Naive thymus-derived CD4-positive, alpha-beta T cell (primary cell): ENCODE measurements around the gene PHF8. TPM values are rescaled to one million over a fixed set of nuclear protein-coding genes. Genes with fewer than 3 reads are reported as not detected.
A peak's percentile ranks its signal among the peaks of the same experiment; 100 is the strongest.

Source experiments
- ATAC-seq: fragments of 150-1000 bp; cut with Tn5 transposase; 2 replicates; pipeline ENCODE4 v1.10.0; 2021; ENCODE audit warnings: mild to moderate bottlenecking, moderate library complexity
- CTCF ChIA-PET: fragments of 350-600 bp; sonication (Branson Sonifier 250); formaldehyde crosslinking; loops from one replicate; lab custom pipeline; 2021; ENCODE audit warnings: antibody characterized with exemption; lab: Charles Lee
- POLR2A ChIA-PET: fragments of 350-600 bp; sonication (Branson Sonifier 250); formaldehyde crosslinking; loops from one replicate; lab custom pipeline; 2021; ENCODE audit warnings: antibody characterized with exemption, inconsistent platforms; lab: Charles Lee
- DNase-seq, 9 donors: peaks; one replicate each; pipeline versions ENCODE4 v3.0.0 to v3.0.0-alpha.2; 2020 to 2022; ENCODE audit warnings: mixed read lengths in 1 of 9
- H3K27ac ChIP-seq: one replicate; pipeline ENCODE4 v1.7.0; 2013; ENCODE audit warnings: mild to moderate bottlenecking, low read depth, low read length, moderate library complexity
- H3K27me3 ChIP-seq, 2 donors: one replicate each; pipeline ENCODE4 v1.7.0; 2013; ENCODE audit warnings: low read length in 2 of 2, mild to moderate bottlenecking in 2 of 2, moderate library complexity in 2 of 2; ENCODE audit not compliant: control insufficient read depth in 2 of 2, insufficient read depth in 2 of 2
- H3K36me3 ChIP-seq, 3 experiments: 1 replicate in 2 of 3; 2 replicates in 1 of 3; pipeline ENCODE4 v1.7.0; 2013; ENCODE audit warnings: low read length in 3 of 3, mild to moderate bottlenecking in 3 of 3, moderate library complexity in 1 of 3; ENCODE audit not compliant: insufficient read depth in 3 of 3, control insufficient read depth in 2 of 3
- H3K4me1 ChIP-seq, 2 donors: one replicate each; pipeline ENCODE4 v1.7.0; 2013; ENCODE audit warnings: low read length in 2 of 2, mild to moderate bottlenecking in 2 of 2, moderate library complexity in 1 of 2; ENCODE audit not compliant: control insufficient read depth in 2 of 2, insufficient read depth in 2 of 2
- H3K4me3 ChIP-seq: 2 replicates; pipeline ENCODE4 v1.7.0; 2013; ENCODE audit warnings: mild to moderate bottlenecking, low read length
- H3K9me3 ChIP-seq, 3 experiments: 1 replicate in 2 of 3; 2 replicates in 1 of 3; pipeline ENCODE4 v1.7.0; 2013; ENCODE audit warnings: low read length in 3 of 3; ENCODE audit not compliant: control insufficient read depth in 2 of 3
- H3K27ac Mint-ChIP-seq, 9 donors: one replicate each; pipeline ENCODE4 v1.8.0; 2020 to 2022; ENCODE audit warnings: mixed read lengths in 9 of 9, mild to moderate bottlenecking in 8 of 9, moderate library complexity in 5 of 9, inconsistent platforms in 2 of 9
- H3K27me3 Mint-ChIP-seq, 5 donors: one replicate each; pipeline ENCODE4 v1.8.0; 2021 to 2022; ENCODE audit warnings: mixed read lengths in 5 of 5, mild to moderate bottlenecking in 1 of 5
- H3K36me3 Mint-ChIP-seq, 5 donors: one replicate each; pipeline ENCODE4 v1.8.0; 2020 to 2022; ENCODE audit warnings: mixed read lengths in 5 of 5, mild to moderate bottlenecking in 3 of 5, inconsistent platforms in 1 of 5
- H3K4me1 Mint-ChIP-seq, 7 donors: one replicate each; pipeline ENCODE4 v1.8.0; 2020 to 2022; ENCODE audit warnings: mixed read lengths in 7 of 7, mild to moderate bottlenecking in 3 of 7, inconsistent platforms in 1 of 7
- H3K4me3 Mint-ChIP-seq, 10 donors: one replicate each; pipeline ENCODE4 v1.8.0; 2020 to 2022; ENCODE audit warnings: mild to moderate bottlenecking in 10 of 10, mixed read lengths in 10 of 10, moderate library complexity in 6 of 10, inconsistent platforms in 2 of 10
- H3K9me3 Mint-ChIP-seq, 11 donors: one replicate each; pipeline ENCODE4 v1.8.0; 2020 to 2022; ENCODE audit warnings: mixed read lengths in 11 of 11, mild to moderate bottlenecking in 4 of 11, inconsistent platforms in 1 of 11, moderate library complexity in 1 of 11
- intact Hi-C, 2 donors: fragments of 100-400 bp; cut with micrococcal nuclease; formaldehyde crosslinking; loops; one replicate each; pipeline ENCODE4 v1.15.1; 2023
- polyA plus RNA-seq, 2 donors: library from polyadenylated mRNA; unstranded; fragments of 300-500 nt; fragmentation: Illumina TruSeq; gene quantifications; one replicate each; pipeline ENCODE4 v1.2.3, GENCODE V29; 2021
- total RNA-seq, 6 experiments: library from RNA in 5 of 6; stranded (reverse) in 5 of 6; gene quantifications; 1 replicate in 5 of 6; 2 replicates in 1 of 6; pipeline ENCODE4 v1.2.3 and lab custom pipeline; 2021 to 2026

The PHF8 gene
- total and polyA plus RNA-seq, 7 experiments from 2014 or later: 11.7 to 80.2 (median 52.3) TPM

- Histone ChIP-seq H3K27me3 (no peaks in the 10 kb centered on the region), H3K4me3 (no peak overlapping the region), H3K9me3 (no peaks in the 10 kb centered on the region), H3K27ac (no peak overlapping the region), H3K36me3 (no peaks in the 10 kb centered on the region), H3K4me1 (no peaks in the 10 kb centered on the region)
- ATAC-seq (no peak), DNase-seq (no peak)
- peaks cover 4 to 22% (median 18%) of the 10 kb centered on the region in 5 donors for H3K36me3 Mint-ChIP-seq
- intact Hi-C loops: no loop called here
- H3K27me3 Mint-ChIP-seq: no peaks in the 10 kb centered on the region
- no peaks in the 10 kb centered on the region for H3K4me1 Mint-ChIP-seq
- H3K27ac Mint-ChIP-seq: no peak overlapping the region
- H3K4me3 Mint-ChIP-seq: no peak overlapping the region
- ChIA-PET CTCF (no interaction called here), POLR2A (no interaction called here)
- no peaks in the 10 kb centered on the region for H3K9me3 Mint-ChIP-seq
These were observed 94.0 kb downstream of the PHF8 start for GRCh38 chrX:53950130-53950733.

DNA sequence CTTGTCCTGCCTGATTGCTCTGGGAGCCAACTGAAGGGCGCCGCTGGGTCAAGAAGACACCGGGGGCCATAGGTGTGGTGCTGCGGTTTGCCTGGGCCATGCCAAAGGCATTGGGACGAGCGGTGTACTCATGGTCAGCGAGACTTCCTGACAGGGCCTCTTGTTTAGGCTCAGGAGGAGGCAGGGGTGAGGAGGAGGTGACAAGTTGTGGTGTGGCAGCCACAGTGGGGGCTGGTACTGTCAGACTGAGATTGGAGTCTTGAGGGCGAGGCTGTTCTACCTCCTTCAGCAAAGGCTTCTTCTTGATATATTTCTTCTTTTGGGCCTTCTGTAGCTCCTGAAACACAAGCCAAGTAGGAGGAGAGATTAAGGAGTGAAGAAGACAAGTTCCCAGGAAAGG, 104.1 kb downstream of the PHF8 start:
- Histone ChIP-seq H3K4me1 (peaks cover 0 to 6% of the 10 kb centered on the region in 2 donors), H3K27me3 (no peaks in the 10 kb centered on the region), H3K9me3 (no peaks in the 10 kb centered on the region), H3K27ac (no peak overlapping the region), H3K36me3 (peaks cover 0 to 36% (median 3%) of the 10 kb centered on the region in 3 experiments), H3K4me3 (no peak overlapping the region)
- H3K27ac Mint-ChIP-seq: peak overlapping the region in 1 of 9 donors; percentile 40
- no peak for ATAC-seq
- peaks cover 12 to 34% (median 20%) of the 10 kb centered on the region in 7 donors for H3K4me1 Mint-ChIP-seq
- no peak for DNase-seq
- H3K36me3 Mint-ChIP-seq: peaks cover 4 to 40% (median 23%) of the 10 kb centered on the region in 5 donors
- ChIA-PET POLR2A (interaction anchor here (0.6 kb wide), 1 partner anchor 14 kb away, joined by 3 read pairs; no protein-coding TSS in a partner anchor), CTCF (interaction anchor here (0.5 kb wide), 1 partner anchor 36 kb away, joined by 3 read pairs; no protein-coding TSS in a partner anchor)
- no peak overlapping the region for H3K4me3 Mint-ChIP-seq
- intact Hi-C loops: no loop called here
- H3K27me3 Mint-ChIP-seq: no peaks in the 10 kb centered on the region
- H3K9me3 Mint-ChIP-seq: no peaks in the 10 kb centered on the region

GRCh38 chrX:53939127-53939526, 105.1 kb downstream of the PHF8 start:
- Mint-ChIP-seq H3K27ac (peak overlapping the region in 3 of 9 donors; percentile 14 to 75 (median 58)), H3K4me3 (no peak overlapping the region), H3K4me1 (peaks cover 12 to 42% (median 21%) of the 10 kb centered on the region in 7 donors), H3K9me3 (no peaks in the 10 kb centered on the region), H3K36me3 (peaks cover 4 to 43% (median 23%) of the 10 kb centered on the region in 5 donors), H3K27me3 (no peaks in the 10 kb centered on the region)
- POLR2A ChIA-PET: no interaction called here
- no peaks in the 10 kb centered on the region for H3K27me3 ChIP-seq
- CTCF ChIA-PET: no interaction called here
- H3K9me3 ChIP-seq: no peaks in the 10 kb centered on the region
- H3K4me3 ChIP-seq: no peak overlapping the region
- H3K27ac ChIP-seq: no peak overlapping the region
- H3K36me3 ChIP-seq: peaks cover 0 to 35% (median 3%) of the 10 kb centered on the region in 3 experiments
- ATAC-seq (peak; percentile 29), DNase-seq (no peak)
- H3K4me1 ChIP-seq: peaks cover 0 to 8% of the 10 kb centered on the region in 2 donors
- intact Hi-C loops: no loop called here

- DNase-seq: no peak
- Histone ChIP-seq H3K9me3 (no peaks in the 10 kb centered on the region), H3K36me3 (no peaks in the 10 kb centered on the region), H3K4me3 (no peak overlapping the region), H3K27ac (no peak overlapping the region), H3K27me3 (no peaks in the 10 kb centered on the region), H3K4me1 (peaks cover 0 to 7% of the 10 kb centered on the region in 2 donors)
- H3K36me3 Mint-ChIP-seq: peaks cover 0 to 5% (median 0%) of the 10 kb centered on the region in 5 donors
- peaks cover 2 to 14% (median 9%) of the 10 kb centered on the region in 7 donors for H3K4me1 Mint-ChIP-seq
- H3K27me3 Mint-ChIP-seq: no peaks in the 10 kb centered on the region
- intact Hi-C loops: no loop called here
- H3K4me3 Mint-ChIP-seq: no peak overlapping the region
- ChIA-PET CTCF (no interaction called here), POLR2A (no interaction called here)
- ATAC-seq: no peak
- H3K27ac Mint-ChIP-seq: peak overlapping the region in 1 of 9 donors; percentile 5
- H3K9me3 Mint-ChIP-seq: peaks cover 0 to 1% (median 0%) of the 10 kb centered on the region in 11 donors
These were observed 113.5 kb downstream of the PHF8 start for GRCh38 chrX:53930515-53931380.

DNA sequence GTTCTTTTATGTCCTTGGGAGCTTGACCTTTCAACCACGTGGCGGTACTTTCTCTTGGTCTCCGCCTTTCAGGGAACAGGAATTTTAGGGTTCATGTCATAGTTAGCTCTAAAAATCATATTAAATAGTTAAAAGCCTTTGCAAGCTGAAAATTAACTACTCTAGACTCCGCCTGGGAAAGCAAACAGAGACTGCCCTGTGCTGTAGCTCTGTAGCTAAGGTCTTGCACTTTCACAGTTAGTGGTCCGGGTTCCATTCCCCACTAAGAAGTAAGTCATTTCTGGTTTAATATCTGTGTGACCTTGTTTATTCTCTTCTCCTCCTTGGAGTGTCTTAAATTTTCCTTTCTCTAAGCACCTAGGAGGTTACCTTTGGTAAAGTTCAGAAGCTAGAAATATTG, 118.2 kb downstream of the PHF8 start:
- Mint-ChIP-seq H3K4me3 (no peak overlapping the region), H3K27ac (no peak overlapping the region), H3K4me1 (peaks cover 0 to 2% (median 0%) of the 10 kb centered on the region in 7 donors), H3K27me3 (no peaks in the 10 kb centered on the region), H3K9me3 (peaks cover 0 to 1% (median 0%) of the 10 kb centered on the region in 11 donors), H3K36me3 (no peaks in the 10 kb centered on the region)
- intact Hi-C loops: no loop called here
- DNase-seq (no peak), ATAC-seq (no peak)
- Histone ChIP-seq H3K9me3 (no peaks in the 10 kb centered on the region), H3K27me3 (no peaks in the 10 kb centered on the region), H3K36me3 (no peaks in the 10 kb centered on the region), H3K4me1 (no peaks in the 10 kb centered on the region), H3K4me3 (no peak overlapping the region), H3K27ac (no peak overlapping the region)
- ChIA-PET POLR2A (interaction anchor here (0.6 kb wide), 1 partner anchor 14 kb away, joined by 3 read pairs; no protein-coding TSS in a partner anchor), CTCF (no interaction called here)

DNA sequence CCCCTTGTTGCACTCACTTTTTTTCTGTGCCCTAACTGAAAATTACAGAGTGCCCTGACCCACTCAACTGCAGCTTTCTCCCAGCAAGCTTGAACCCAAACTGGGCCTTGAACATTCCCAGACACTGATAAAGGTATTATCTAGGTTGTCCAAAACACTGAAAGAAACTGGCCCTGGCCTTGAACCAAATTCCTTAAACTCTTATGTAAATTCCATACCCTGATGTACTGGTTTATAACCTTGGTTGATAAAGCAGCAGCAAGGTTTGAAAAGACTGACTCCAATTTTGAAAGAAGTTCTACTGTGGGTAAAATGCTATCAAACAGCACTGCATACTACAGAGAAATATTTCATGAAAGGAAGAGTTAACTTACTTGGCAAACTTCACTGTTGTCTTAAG, 125.6 kb downstream of the PHF8 start:
- Mint-ChIP-seq H3K27ac (no peak overlapping the region), H3K36me3 (no peaks in the 10 kb centered on the region), H3K4me1 (peaks cover 0 to 2% (median 0%) of the 10 kb centered on the region in 7 donors), H3K27me3 (no peaks in the 10 kb centered on the region), H3K9me3 (no peaks in the 10 kb centered on the region), H3K4me3 (no peak overlapping the region)
- intact Hi-C loops: no loop called here
- ChIA-PET POLR2A (no interaction called here), CTCF (no interaction called here)
- Histone ChIP-seq H3K4me1 (no peaks in the 10 kb centered on the region), H3K27me3 (no peaks in the 10 kb centered on the region), H3K4me3 (no peak overlapping the region), H3K9me3 (no peaks in the 10 kb centered on the region), H3K27ac (no peak overlapping the region), H3K36me3 (no peaks in the 10 kb centered on the region)
- ATAC-seq (no peak), DNase-seq (no peak)
